CD4-positive, alpha-beta T cell treated with Interleukin-2 at 100 ng/mL for 4 hours (primary cell): ENCODE results near the gene PACS1.
"Not testable (repeated sequence)": the region's sequence is repeated elsewhere in the genome, so short reads cannot be mapped to it uniquely, and the experiment has no call there.

Experiments
- DNase-seq: peaks from one replicate; pipeline ENCODE4 v3.0.0-alpha.2; 2020; ENCODE audit warnings: low spot score

Gene PACS1

GRCh38 chr11:66076561-66076960, 6.5 kb downstream of the PACS1 start:
- no peak for DNase-seq

GRCh38 chr11:66077927-66078326, 7.9 kb downstream of the PACS1 start:
- DNase-seq: no peak

- peak; percentile 40 for DNase-seq
These were observed 8.9 kb downstream of the PACS1 start for GRCh38 chr11:66078949-66079348.

- peak; percentile 88 for DNase-seq
These were observed 10.2 kb downstream of the PACS1 start for GRCh38 chr11:66080055-66080817.

- peak; percentile 84 for DNase-seq
These were observed 11.4 kb downstream of the PACS1 start for GRCh38 chr11:66081505-66081904.

GRCh38 chr11:66082946-66083698, 13.1 kb downstream of the PACS1 start:
- no peak for DNase-seq

GRCh38 chr11:66083767-66084166, 13.7 kb downstream of the PACS1 start:
- no peak for DNase-seq

GRCh38 chr11:66084821-66085475, 14.9 kb downstream of the PACS1 start:
- no peak for DNase-seq

GRCh38 chr11:66087148-66087908, 17.3 kb downstream of the PACS1 start:
- DNase-seq: no peak

- no peak for DNase-seq
These were observed 19.0 kb downstream of the PACS1 start for GRCh38 chr11:66089067-66089466.

- no peak for DNase-seq
These were observed 20.2 kb downstream of the PACS1 start for GRCh38 chr11:66090288-66090687.

- DNase-seq: not testable (repeated sequence)
These were observed 22.1 kb downstream of the PACS1 start for GRCh38 chr11:66092125-66092524.

- DNase-seq: not testable (repeated sequence)
These were observed 29.7 kb downstream of the PACS1 start for GRCh38 chr11:66099746-66100145.

GRCh38 chr11:66100272-66101065, 30.4 kb downstream of the PACS1 start:
- DNase-seq: peak; percentile 66

- DNase-seq: no peak
These were observed 31.0 kb downstream of the PACS1 start for GRCh38 chr11:66101066-66101464.

GRCh38 chr11:66104057-66104638, 34.1 kb downstream of the PACS1 start:
- no peak for DNase-seq

GRCh38 chr11:66106786-66107599, 36.9 kb downstream of the PACS1 start:
- no peak for DNase-seq

GRCh38 chr11:66107600-66108510, 37.8 kb downstream of the PACS1 start:
- DNase-seq: no peak

- peak; percentile 22 for DNase-seq
These were observed 39.2 kb downstream of the PACS1 start for GRCh38 chr11:66109294-66109693.
